SK-N-SH (cell line): Measurements from ENCODE around the gene PPP2R1B. TPM values are rescaled to one million over a fixed set of nuclear protein-coding genes. Genes with fewer than 3 reads are reported as not detected.

Source experiments
- CTCF ChIA-PET: fragments of 300-600, 350-600 bp; formaldehyde crosslinking; extraction: SDS; loops from one replicate; lab custom pipeline; 2021; lab: Yijun Ruan, JAX
- POLR2A ChIA-PET: fragments of 350-600 bp; sonication (Branson Sonifier 250); formaldehyde crosslinking; extraction: SDS; loops from one replicate; lab custom pipeline; 2020; ENCODE audit warnings: antibody characterized with exemption, inconsistent platforms; lab: Yijun Ruan, JAX
- DNase-seq: peaks from one replicate; pipeline ENCODE4 v3.0.0; 2012
- H2AFZ ChIP-seq: fragments of 200-600 bp; sonication (generic); 2 replicates; pipeline ENCODE4 v1.8.1; 2016; ENCODE audit warnings: antibody characterized with exemption, mild to moderate bottlenecking, low read depth
- H3F3A ChIP-seq: fragments of 200-600 bp; sonication (generic); replicated peaks from 2 replicates; pipeline ENCODE3; 2016; ENCODE audit warnings: antibody characterized with exemption, mild to moderate bottlenecking; ENCODE audit not compliant: insufficient read depth
- H3K27ac ChIP-seq, 2 experiments: fragments of 200-500 bp in 1 of 2; fragments of 200-600 bp in 1 of 2; sonication (Bioruptor generic) in 1 of 2; sonication (generic), shearing (Covaris generic) in 1 of 2; 2 replicates each; pipeline versions ENCODE4 v1.5.1 to v1.6.1; 2014 to 2016; ENCODE audit warnings: low read depth in 2 of 2, inconsistent platforms in 1 of 2, low read length in 1 of 2, mild to moderate bottlenecking in 1 of 2, mixed read lengths in 1 of 2
- H3K27me3 ChIP-seq: fragments of 200-600 bp; sonication (generic), shearing (Covaris generic); 2 replicates; pipeline ENCODE4 v1.6.1; 2016; ENCODE audit warnings: mixed run types; ENCODE audit not compliant: insufficient read depth
- H3K36me3 ChIP-seq, 2 experiments: fragments of 200-500 bp in 1 of 2; fragments of 200-600 bp in 1 of 2; sonication (Bioruptor generic) in 1 of 2; sonication (generic) in 1 of 2; replicated peaks in 1 of 2; 2 replicates each; pipeline versions ENCODE3 to v1.5.1; 2014 to 2016; ENCODE audit warnings: low read length in 1 of 2, mild to moderate bottlenecking in 1 of 2; ENCODE audit not compliant: insufficient read depth in 2 of 2, control insufficient read depth in 1 of 2
- H3K4me1 ChIP-seq, 2 experiments: fragments of 200-500 bp in 1 of 2; fragments of 200-600 bp in 1 of 2; sonication (Bioruptor generic) in 1 of 2; sonication (generic), shearing (Covaris generic) in 1 of 2; 2 replicates each; pipeline versions ENCODE4 v1.5.1 to v1.6.1; 2014 to 2016; ENCODE audit warnings: low read depth in 1 of 2, low read length in 1 of 2, mixed run types in 1 of 2; ENCODE audit not compliant: insufficient read depth in 2 of 2, control insufficient read depth in 1 of 2
- H3K4me2 ChIP-seq: fragments of 200-600 bp; sonication (generic), shearing (Covaris generic); 2 replicates; pipeline ENCODE4 v1.6.1; 2017; ENCODE audit warnings: mixed run types
- H3K4me3 ChIP-seq, 2 experiments: fragments of 200-500 bp in 1 of 2; fragments of 200-600 bp in 1 of 2; sonication (Bioruptor generic) in 1 of 2; sonication (generic), shearing (Covaris generic) in 1 of 2; 2 replicates each; pipeline versions ENCODE4 v1.5.1 to v1.8.1; 2014 to 2016; ENCODE audit warnings: low read depth in 2 of 2, inconsistent platforms in 1 of 2, low read length in 1 of 2, mild to moderate bottlenecking in 1 of 2, mixed read lengths in 1 of 2, moderate library complexity in 1 of 2
- H3K79me2 ChIP-seq: fragments of 200-600 bp; sonication (generic); 2 replicates; pipeline ENCODE4 v1.8.1; 2017; ENCODE audit warnings: mild to moderate bottlenecking; ENCODE audit not compliant: insufficient read depth
- H3K9ac ChIP-seq: fragments of 200-600 bp; sonication (generic); 2 replicates; pipeline ENCODE4 v1.6.1; 2017; ENCODE audit warnings: mixed run types
- H3K9me2 ChIP-seq: fragments of 200-600 bp; sonication (generic); 2 replicates; pipeline ENCODE4 v1.6.1; 2017; ENCODE audit warnings: mixed run types
- H3K9me3 ChIP-seq: fragments of 200-600 bp; sonication (generic); 2 replicates; pipeline ENCODE4 v1.6.1; 2017; ENCODE audit warnings: mixed run types, mild to moderate bottlenecking, moderate library complexity
- H4K20me1 ChIP-seq: fragments of 200-600 bp; sonication (generic); 2 replicates; pipeline ENCODE4 v1.6.1; 2017; ENCODE audit warnings: mild to moderate bottlenecking, mixed run types; ENCODE audit not compliant: insufficient read depth
- ELF1 ChIP-seq: IDR thresholded peaks from 2 replicates; pipeline ENCODE4 v1.4.0; 2012
- EZH2phosphoT487 ChIP-seq: fragments of 200-600 bp; sonication (generic); IDR thresholded peaks from 2 replicates; pipeline ENCODE4 v1.6.1; 2017; ENCODE audit warnings: low read depth, mixed run types, mild to moderate bottlenecking, antibody characterized with exemption, moderate library complexity, borderline replicate concordance
- FOSL2 ChIP-seq: IDR thresholded peaks from 2 replicates; pipeline ENCODE4 v1.4.0; 2012; ENCODE audit warnings: low read depth, mild to moderate bottlenecking, moderate library complexity, borderline replicate concordance
- FOXJ3 ChIP-seq: sonication (generic); formaldehyde crosslinking; IDR thresholded peaks from 2 replicates; pipeline ENCODE4 v1.5.1; 2020; ENCODE audit warnings: mild to moderate bottlenecking, missing genetic modification reagents
- FOXM1 ChIP-seq: IDR thresholded peaks from 2 replicates; pipeline ENCODE4 v1.4.0; 2012; ENCODE audit warnings: low read depth, mild to moderate bottlenecking
- IRF3 ChIP-seq: fragments of 150-350 bp; IDR thresholded peaks from 2 replicates; pipeline ENCODE4 v1.6.1; 2016; ENCODE audit warnings: mild to moderate bottlenecking, low read depth, low read length
- MXI1 ChIP-seq: IDR thresholded peaks from 2 replicates; pipeline ENCODE4 v1.6.1; 2012; ENCODE audit warnings: mild to moderate bottlenecking, low read depth, low read length, improper control_type of control experiment
- NRF1 ChIP-seq: IDR thresholded peaks from 2 replicates; pipeline ENCODE4 v1.6.1; 2012; ENCODE audit warnings: low read depth, mild to moderate bottlenecking, low read length
- PBX3 ChIP-seq: IDR thresholded peaks from 2 replicates; pipeline ENCODE4; 2012
- POLR2AphosphoS5 ChIP-seq: IDR thresholded peaks from 2 replicates; pipeline ENCODE4 v1.6.1; 2012; ENCODE audit warnings: low read depth, low read length
- RAD21 ChIP-seq: IDR thresholded peaks from 2 replicates; pipeline ENCODE4 v1.6.1; 2012; ENCODE audit warnings: mild to moderate bottlenecking, low read length
- RXRA ChIP-seq: IDR thresholded peaks from 2 replicates; pipeline ENCODE4 v1.4.0; 2012; ENCODE audit warnings: low read depth, mild to moderate bottlenecking, borderline replicate concordance
- SMC3 ChIP-seq: IDR thresholded peaks from 2 replicates; pipeline ENCODE4 v1.6.1; 2012; ENCODE audit warnings: low read depth, low read length, improper control_type of control experiment
- TCF12 ChIP-seq: IDR thresholded peaks from 2 replicates; pipeline ENCODE4 v1.4.0; 2012
- TEAD4 ChIP-seq: IDR thresholded peaks from 2 replicates; pipeline ENCODE4 v1.4.0; 2012; ENCODE audit warnings: mild to moderate bottlenecking, borderline replicate concordance; ENCODE audit not compliant: insufficient read depth
- ZBTB33 ChIP-seq: IDR thresholded peaks from 2 replicates; pipeline ENCODE4 v1.4.0; 2012; ENCODE audit warnings: low read depth, borderline replicate concordance
- WGBS: methylation state at CpG from one replicate; pipeline ENCODE4 v1.1.6; 2017; ENCODE audit warnings: low lambda C conversion rate; 5-methylcytosine and 5-hydroxymethylcytosine counted together
- polyA plus RNA-seq, 3 experiments: library from polyadenylated mRNA; depleted of rRNA; stranded (reverse); fragments of >200 nt; gene quantifications; 2 replicates each; pipeline ENCODE4 v1.2.3, GENCODE V29; 2012

Gene PPP2R1B
- polyA plus RNA-seq, 1 of the 3 experiments (the other 2 are of a cell fraction) = 25.9 TPM

- TF ChIP-seq ZBTB33 (peak; percentile 46; the same call in 1 of the 2 replicates), NRF1 (no peak), SMC3 (no peak), TEAD4 (peak; percentile 72), PBX3 (peak; percentile 90), EZH2phosphoT487 (no peak), FOXM1 (no peak), ELF1 (no peak), RXRA (no peak), FOXJ3 (CRISPR knock-in tag) (peak; percentile 89), MXI1 (no peak; the same call in 1 of the 2 replicates), TCF12 (peak; percentile 65), IRF3 (no peak), POLR2AphosphoS5 (peak; percentile 67)
These were observed 27.7 kb upstream of the PPP2R1B start (continued) for GRCh38 chr11:111793863-111794262.

DNA sequence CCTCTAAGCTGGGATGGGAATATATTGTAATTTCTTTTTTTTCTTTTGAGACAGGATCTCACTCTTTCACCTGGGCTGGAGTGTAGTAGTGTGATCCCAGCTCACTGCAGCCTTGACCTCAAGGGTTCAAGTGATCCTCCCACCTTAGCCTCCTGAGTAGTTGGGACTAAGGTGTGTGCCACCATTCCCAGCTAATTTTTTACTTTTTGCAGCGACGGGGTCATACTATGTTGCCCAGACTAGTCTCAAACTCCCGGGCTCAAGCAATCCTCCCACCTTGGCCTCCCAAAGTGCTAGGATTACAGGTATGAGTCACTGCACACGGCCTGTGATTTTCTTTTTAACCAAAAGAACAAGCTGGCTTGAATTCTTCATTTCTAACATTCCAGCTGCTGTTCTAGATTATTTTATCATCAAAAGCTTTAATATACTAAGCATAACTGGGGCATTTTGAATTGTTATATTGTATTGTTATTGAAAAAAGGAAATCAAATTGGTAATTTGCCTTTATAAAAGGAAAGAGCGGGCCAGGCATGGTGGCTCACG lies 26.8 kb upstream of the PPP2R1B start:
- no peaks in the 10 kb centered on the region for H3K79me2 ChIP-seq
- H3K4me3 ChIP-seq = no peak overlapping the region
- H3K9ac ChIP-seq = peak overlapping the region; percentile 15; the same call in 1 of the 2 replicates
- 86% methylated on average over 6 of the region's 6 CpGs for WGBS
- no peak for DNase-seq
- no peak overlapping the region for H2AFZ ChIP-seq
- ChIA-PET CTCF (interaction anchor here (1.5 to 2.6 kb wide), 4 partner anchors 16 to 206 kb away, joined by 8 to 13 read pairs (median 10); no protein-coding TSS in a partner anchor), POLR2A (no interaction called here)
- TF ChIP-seq RAD21 (no peak), FOSL2 (peak; percentile 12; the same call in 1 of the 2 replicates)
- H3F3A ChIP-seq = peaks cover 27% of the 10 kb centered on the region
- H3K27me3 ChIP-seq = no peaks in the 10 kb centered on the region
- peaks cover 15 to 26% of the 10 kb centered on the region in 2 experiments; a peak in 3 of 4 replicates for H3K4me1 ChIP-seq
- no peaks in the 10 kb centered on the region for H4K20me1 ChIP-seq
- H3K9me2 ChIP-seq = no peaks in the 10 kb centered on the region
- H3K4me2 ChIP-seq = peak overlapping the region; percentile 31; the same call in 1 of the 2 replicates
- peak overlapping the region in 1 of 2 experiments; percentile 81; a peak in 2 of 4 replicates for H3K27ac ChIP-seq
- H3K9me3 ChIP-seq = no peaks in the 10 kb centered on the region
- H3K36me3 ChIP-seq = peaks cover 0 to 5% of the 10 kb centered on the region in 2 experiments
